Gastrocnemius medialis (tissue), 4 donors: ENCODE measurements around the gene NEDD4L. TPM values are rescaled to one million over a fixed set of nuclear protein-coding genes. Genes with fewer than 3 reads are reported as not detected.

Experiments used
- ATAC-seq, 2 donors: fragments of 150-250 bp; one replicate each; pipeline ENCODE4 v1.9.1; 2016
- DNase-seq, 2 donors: peaks; one replicate each; pipeline ENCODE4 v3.0.0-alpha.2; 2019
- H3K27ac ChIP-seq, 4 donors: fragments of 200-600 bp; sonication (generic); 1 replicate in 1 of 4; 2 replicates in 3 of 4; pipeline ENCODE4 v1.5.1; 2016 to 2018; ENCODE audit warnings: mild to moderate bottlenecking in 2 of 4, moderate library complexity in 1 of 4
- H3K27me3 ChIP-seq, 3 donors: fragments of 200-600 bp; sonication (generic) in 2 of 3; 1 replicate in 1 of 3; 2 replicates in 2 of 3; pipeline versions ENCODE4 v1.5.1 to v1.6.0; 2016 to 2019; ENCODE audit warnings: mild to moderate bottlenecking in 1 of 3, moderate library complexity in 1 of 3
- H3K36me3 ChIP-seq, 2 donors: fragments of 200-600 bp; sonication (generic) in 1 of 2; one replicate each; pipeline ENCODE4 v1.5.1; 2017 to 2018
- H3K4me1 ChIP-seq, 2 donors: fragments of 200-600 bp; sonication (generic) in 1 of 2; one replicate each; pipeline ENCODE4 v1.5.1; 2016 to 2017; ENCODE audit warnings: mild to moderate bottlenecking in 2 of 2
- H3K4me3 ChIP-seq, 4 donors: fragments of 200-600 bp; sonication (generic) in 3 of 4; 1 replicate in 1 of 4; 2 replicates in 3 of 4; pipeline ENCODE4 v1.5.1; 2016 to 2019; ENCODE audit warnings: mild to moderate bottlenecking in 2 of 4
- H3K9me3 ChIP-seq, 3 donors: fragments of 200-600 bp; sonication (generic) in 2 of 3; 1 replicate in 1 of 3; 2 replicates in 2 of 3; pipeline ENCODE4 v1.5.1; 2016 to 2019
- CTCF ChIP-seq, 5 experiments: fragments of 450-650 bp in 3 of 5; fragments of 200-600 bp in 2 of 5; sonication (generic) in 2 of 5; IDR thresholded peaks in 4 of 5; conservative IDR thresholded peaks in 1 of 5; 1 replicate in 4 of 5; 2 replicates in 1 of 5; pipeline ENCODE4 v1.5.1; 2016 to 2019; ENCODE audit warnings: antibody characterized with exemption in 5 of 5, mild to moderate bottlenecking in 3 of 5, moderate library complexity in 3 of 5
- POLR2A ChIP-seq, 2 donors: fragments of 450-650 bp; IDR thresholded peaks; one replicate each; pipeline ENCODE4 v1.6.1; 2017; ENCODE audit warnings: antibody characterized with exemption in 2 of 2, mild to moderate bottlenecking in 2 of 2, moderate library complexity in 2 of 2
- in situ Hi-C, 4 donors: fragments of 200-750 bp; cut with MboI; loops; one replicate each; pipeline versions ENCODE4 v1.15.0 to v1.8.0; 2017; ENCODE audit warnings: low sequenced_read_pairs in 4 of 4
- intact Hi-C: fragments of 100-400 bp; cut with DNase I; formaldehyde crosslinking; loops from one replicate; pipeline ENCODE4 v1.15.1; 2023; ENCODE audit warnings: low total_unique reads
- total RNA-seq, 4 donors: library from RNA; depleted of rRNA; stranded (reverse); fragments of >200 nt; gene quantifications; one replicate each; pipeline versions ENCODE4 v1.1.0 to v1.2.3, GENCODE V29; 2016

NEDD4L gene
- total RNA-seq, 4 donors from 2014 or later: 27.4 to 81.5 (median 51.5) TPM

- peak; percentile 34 to 44 for ATAC-seq
- in situ Hi-C loops: no loop called here
- Histone ChIP-seq H3K4me3 (no peak overlapping the region), H3K9me3 (peaks cover 0 to 5% (median 0%) of the 10 kb centered on the region in 3 donors), H3K36me3 (no peaks in the 10 kb centered on the region), H3K27me3 (no peaks in the 10 kb centered on the region), H3K27ac (no peak overlapping the region), H3K4me1 (no peaks in the 10 kb centered on the region)
- no peak for DNase-seq
- intact Hi-C loops: no loop called here
- TF ChIP-seq POLR2A (IDR thresholded peaks at IDR 0.05): no peak
Measured at GRCh38 chr18:58241877-58242276, 197.9 kb downstream of the NEDD4L start.

- Histone ChIP-seq H3K27ac (no peak overlapping the region), H3K27me3 (no peaks in the 10 kb centered on the region), H3K4me1 (no peaks in the 10 kb centered on the region), H3K9me3 (peaks cover 0 to 5% (median 0%) of the 10 kb centered on the region in 3 donors), H3K4me3 (no peak overlapping the region), H3K36me3 (no peaks in the 10 kb centered on the region)
- in situ Hi-C loops: no loop called here
- ATAC-seq: no peak
- no peak for DNase-seq
- intact Hi-C loops: no loop called here
- no peak for TF ChIP-seq CTCF (IDR thresholded peaks at IDR 0.05 in 4 of 5, conservative IDR thresholded peaks at IDR 0.05 in 1 of 5)
- no peak for TF ChIP-seq POLR2A (IDR thresholded peaks at IDR 0.05)
Measured at GRCh38 chr18:58242435-58242834, 198.4 kb downstream of the NEDD4L start.

GRCh38 chr18:58242968-58243367 lies 198.9 kb downstream of the NEDD4L start:
- in situ Hi-C loops (no loop called here), intact Hi-C loops (no loop called here)
- H3K27me3 ChIP-seq: no peaks in the 10 kb centered on the region
- H3K36me3 ChIP-seq: no peaks in the 10 kb centered on the region
- ATAC-seq (no peak), DNase-seq (no peak)
- H3K4me3 ChIP-seq: no peak overlapping the region
- peaks cover 0 to 4% of the 10 kb centered on the region in 2 donors for H3K4me1 ChIP-seq
- H3K9me3 ChIP-seq: no peaks in the 10 kb centered on the region
- TF ChIP-seq CTCF (IDR thresholded peaks at IDR 0.05 in 4 of 5, conservative IDR thresholded peaks at IDR 0.05 in 1 of 5): no peak
- TF ChIP-seq POLR2A (IDR thresholded peaks at IDR 0.05): no peak
- no peak overlapping the region for H3K27ac ChIP-seq

- in situ Hi-C loops (no loop called here), intact Hi-C loops (no loop called here)
- Histone ChIP-seq H3K27me3 (no peaks in the 10 kb centered on the region), H3K27ac (no peak overlapping the region), H3K4me1 (peaks cover 0 to 4% of the 10 kb centered on the region in 2 donors), H3K36me3 (no peaks in the 10 kb centered on the region), H3K4me3 (no peak overlapping the region), H3K9me3 (no peaks in the 10 kb centered on the region)
- ATAC-seq: no peak
- no peak for DNase-seq
- TF ChIP-seq POLR2A (IDR thresholded peaks at IDR 0.05): no peak
- no peak for TF ChIP-seq CTCF (IDR thresholded peaks at IDR 0.05 in 4 of 5, conservative IDR thresholded peaks at IDR 0.05 in 1 of 5)
Measured at GRCh38 chr18:58243401-58243800, 199.4 kb downstream of the NEDD4L start.

DNA sequence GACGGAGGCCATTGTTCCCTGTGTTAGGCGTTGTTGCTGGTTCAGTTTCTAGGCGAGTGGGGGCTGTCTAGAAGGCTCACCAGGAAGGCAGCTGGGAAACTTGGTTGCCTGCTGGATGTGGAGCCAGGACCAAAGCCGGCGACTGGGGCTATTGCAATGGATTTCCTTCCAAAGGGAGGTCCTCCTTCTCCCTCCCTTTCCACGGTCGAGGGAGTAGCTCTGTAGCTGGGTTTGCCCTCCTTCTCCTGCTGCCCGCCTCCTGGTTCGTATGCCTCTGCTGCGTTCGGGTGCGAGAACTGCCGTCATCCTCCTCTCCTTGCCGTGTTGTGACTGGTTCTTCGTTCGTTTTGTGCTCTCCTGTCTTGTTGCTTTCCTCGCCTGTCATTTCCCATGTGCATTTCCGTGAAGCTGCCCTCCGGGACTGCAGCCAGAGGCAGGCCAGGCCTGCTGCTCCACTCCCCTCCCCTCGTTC lies 203.4 kb downstream of the NEDD4L start:
- Histone ChIP-seq H3K4me1 (peaks cover 0 to 4% of the 10 kb centered on the region in 2 donors), H3K9me3 (no peaks in the 10 kb centered on the region), H3K27me3 (no peaks in the 10 kb centered on the region), H3K36me3 (no peaks in the 10 kb centered on the region), H3K27ac (peak overlapping the region; percentile 2 to 53 (median 49)), H3K4me3 (peak overlapping the region; percentile 1 to 38 (median 20))
- intact Hi-C loops (no loop called here), in situ Hi-C loops (no loop called here)
- TF ChIP-seq CTCF (IDR thresholded peaks at IDR 0.05 in 4 of 5, conservative IDR thresholded peaks at IDR 0.05 in 1 of 5) (no peak), POLR2A (IDR thresholded peaks at IDR 0.05) (no peak)
- DNase-seq: no peak
- ATAC-seq: peak; percentile 36 to 40
